GM18498 (cell line): ENCODE results near the gene YIPF3.
A peak's percentile ranks its signal among the peaks of the same experiment; 100 is the strongest.
"Not testable (repeated sequence)": the region's sequence is repeated elsewhere in the genome, so short reads cannot be mapped to it uniquely, and the experiment has no call there.

ENCODE experiments used
- ATAC-seq: cut with Tn5 transposase; IDR thresholded peaks from one replicate; pipeline ENCODE4 v1.9.1; 2021; ENCODE audit warnings: mild to moderate bottlenecking, moderate library complexity; ENCODE audit not compliant: unreplicated experiment

Gene YIPF3

DNA sequence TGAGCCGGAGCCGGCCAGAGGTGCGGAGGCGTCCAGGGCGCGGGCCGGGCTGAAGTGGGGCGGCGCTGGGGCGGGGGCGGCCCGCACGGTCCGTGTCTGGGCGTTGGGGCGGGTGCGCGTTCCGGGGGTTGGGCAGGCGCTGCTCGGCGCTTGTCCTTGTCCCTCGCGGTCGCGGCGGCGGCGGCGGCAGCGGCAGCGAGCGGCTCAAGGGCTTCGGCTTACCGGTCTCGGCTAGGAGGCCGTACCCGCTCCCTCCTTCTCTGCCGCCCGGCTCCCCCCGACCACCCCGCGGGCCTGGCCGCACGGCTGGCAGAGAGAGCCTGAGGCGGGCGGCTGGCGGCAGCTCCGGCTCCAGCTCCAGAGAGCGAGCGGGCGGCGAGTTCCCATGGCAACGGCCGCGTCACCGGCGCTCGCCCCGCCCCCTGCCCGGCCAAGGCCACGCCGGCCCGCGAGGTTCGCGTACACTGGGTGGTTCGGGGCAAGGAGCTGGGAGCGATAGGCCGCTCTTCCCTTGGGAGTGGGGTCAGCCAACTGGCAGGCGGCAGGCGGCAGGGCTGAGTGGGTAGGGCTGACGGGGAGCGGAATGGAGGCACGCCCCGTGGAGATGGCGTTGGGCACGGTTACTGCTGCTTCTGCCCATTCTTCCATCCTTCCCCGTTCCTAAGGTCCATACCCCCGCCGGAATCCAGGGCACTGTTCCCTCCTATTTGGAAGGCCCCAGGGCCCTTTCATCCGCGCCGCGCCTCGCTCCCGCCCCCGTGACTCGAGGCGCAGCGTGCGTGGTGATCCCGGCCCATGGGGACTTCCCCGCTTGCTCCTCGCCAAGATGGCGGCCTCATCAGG lies 6.5 kb downstream of the YIPF3 start, which contains the start of gene LRRC73:
Gene LRRC73, minus strand, starts transcription at position 363 of the 843 bp plus-strand sequence. CDS start 561 bp downstream, outside the sequence.
- peak; percentile 73 for ATAC-seq

DNA sequence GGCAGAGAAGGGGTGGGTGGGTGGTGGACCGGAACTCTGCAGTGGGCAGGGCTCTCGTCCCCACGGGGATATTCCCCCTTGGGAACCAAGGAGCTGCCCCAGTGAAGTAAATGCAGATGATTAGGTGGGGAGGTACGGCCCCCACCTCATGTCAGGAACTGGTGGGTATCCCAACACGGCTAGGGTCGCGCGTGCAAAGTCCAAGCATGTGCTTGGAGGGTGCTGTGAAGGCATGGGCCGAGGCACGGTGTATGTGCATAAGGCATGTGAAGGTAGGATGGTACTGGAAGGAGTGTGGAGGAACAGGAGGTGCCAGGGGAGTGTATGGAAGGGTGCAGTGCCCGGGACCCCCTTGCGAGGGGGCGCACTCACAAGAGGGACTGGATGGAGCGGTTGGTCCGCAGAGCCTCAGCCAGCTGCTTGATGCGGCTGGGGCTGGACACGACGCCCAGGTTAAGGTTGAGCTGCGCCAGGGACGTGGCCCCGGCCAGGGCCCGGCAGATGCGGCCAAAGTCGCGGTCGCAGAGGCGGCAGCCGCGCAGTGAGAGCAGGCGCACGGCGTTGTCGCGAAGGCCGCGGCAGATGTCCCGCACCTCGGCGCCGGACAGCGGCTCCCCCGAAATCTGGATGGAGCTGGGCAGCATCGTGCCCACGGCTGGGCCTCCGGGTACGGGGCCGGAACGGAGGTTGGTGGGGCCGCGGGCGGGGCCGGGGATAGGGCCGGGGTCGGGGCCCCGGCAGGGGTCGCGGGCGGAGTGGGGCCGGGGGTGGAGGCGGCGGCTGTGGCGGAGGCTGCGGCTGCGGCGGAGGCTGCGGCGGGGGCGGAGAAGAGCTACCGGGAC lies 7.4 kb downstream of the YIPF3 start:
- peak; percentile 7 for ATAC-seq

DNA sequence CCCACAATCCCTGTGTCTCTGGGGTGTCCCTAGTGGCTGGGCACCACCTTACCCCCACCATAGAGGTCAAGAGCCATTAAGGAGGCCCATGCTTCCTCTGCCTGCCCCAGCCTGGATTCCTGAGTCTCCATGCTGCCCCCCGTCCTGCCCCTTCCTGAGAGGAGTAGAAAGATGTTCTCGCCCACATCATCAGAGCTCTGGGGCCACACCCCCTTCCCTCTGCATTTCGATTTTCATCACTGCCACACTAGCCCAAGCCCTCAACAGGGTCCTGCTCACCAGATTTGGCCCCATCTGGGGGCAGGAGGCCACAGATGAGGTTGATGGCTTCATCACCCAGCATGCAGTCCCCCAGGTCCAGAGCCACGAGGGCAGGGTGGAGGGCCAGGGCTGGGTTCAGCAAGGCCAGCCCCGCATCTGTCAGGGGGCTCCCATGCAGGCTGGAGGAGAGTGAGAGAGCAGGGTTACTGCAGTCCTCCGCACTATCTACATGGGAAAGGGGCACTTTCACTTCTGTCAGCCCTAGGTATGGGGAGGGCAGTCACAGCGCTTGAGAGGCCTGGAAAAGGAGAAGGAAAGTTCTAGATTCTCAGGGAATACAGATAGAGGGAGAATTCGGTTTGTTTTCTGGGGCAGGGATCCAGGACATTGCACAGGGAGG lies 8.1 kb downstream of the YIPF3 start:
- ATAC-seq = no peak

DNA sequence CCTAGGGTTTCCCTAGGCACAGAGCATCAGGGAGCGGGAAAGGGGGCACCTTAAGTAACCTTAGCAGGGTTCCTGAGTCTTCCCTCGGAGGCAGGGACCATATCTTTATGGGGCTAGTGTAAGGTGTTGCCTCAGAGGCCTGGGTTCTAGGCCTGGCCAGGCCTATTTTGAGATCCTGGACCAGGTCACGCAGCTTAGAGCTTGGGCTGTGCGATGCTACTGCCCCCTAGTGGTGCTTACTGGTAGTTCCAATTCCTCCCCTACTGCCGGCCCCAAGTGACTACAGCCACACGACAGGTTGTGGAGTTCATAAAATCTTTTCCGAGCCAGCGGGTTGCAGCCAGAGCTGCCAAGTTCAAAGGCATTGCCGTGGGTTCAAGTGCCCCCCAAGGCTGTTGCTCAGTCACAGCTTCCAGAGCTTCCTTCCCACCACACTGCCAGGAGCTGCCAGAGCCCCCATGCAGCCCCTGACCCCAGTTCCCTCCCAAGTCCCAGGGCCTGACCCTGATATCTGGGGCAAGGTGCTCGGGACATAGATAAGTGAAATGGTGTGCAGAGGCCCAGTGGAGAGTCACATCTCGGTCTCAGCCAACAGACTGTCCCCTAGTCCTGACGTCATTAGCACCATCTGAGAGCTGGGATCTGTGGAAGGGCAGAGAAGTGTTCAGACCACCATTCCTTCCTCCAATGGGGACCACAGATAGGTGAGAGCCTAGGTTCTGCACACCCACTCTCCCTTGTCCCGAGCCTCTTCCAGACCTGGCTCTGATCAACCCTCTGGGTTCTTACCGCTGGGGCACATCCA lies 9.9 kb downstream of the YIPF3 start:
- ATAC-seq = peak; percentile 40

DNA sequence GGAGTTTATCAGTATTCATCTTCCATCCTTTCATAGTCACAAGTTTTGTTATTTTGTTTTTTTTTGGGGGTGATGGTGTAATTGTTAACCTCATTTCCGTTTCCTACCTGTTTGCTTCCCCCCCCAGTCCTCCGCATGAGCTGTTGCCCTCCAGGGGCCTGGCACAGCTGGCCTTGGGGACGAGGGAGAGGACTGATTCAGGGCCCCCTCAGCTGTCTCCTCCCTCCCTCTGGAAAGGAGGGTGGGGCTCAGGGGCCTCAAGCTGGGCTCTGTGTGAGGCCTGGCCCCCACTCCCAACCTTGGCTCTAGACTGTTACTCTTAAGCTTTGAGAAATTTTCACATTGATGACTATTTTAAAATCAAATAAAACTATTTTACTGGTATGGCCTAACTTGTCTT lies 10.6 kb downstream of the YIPF3 start:
- no peak for ATAC-seq

DNA sequence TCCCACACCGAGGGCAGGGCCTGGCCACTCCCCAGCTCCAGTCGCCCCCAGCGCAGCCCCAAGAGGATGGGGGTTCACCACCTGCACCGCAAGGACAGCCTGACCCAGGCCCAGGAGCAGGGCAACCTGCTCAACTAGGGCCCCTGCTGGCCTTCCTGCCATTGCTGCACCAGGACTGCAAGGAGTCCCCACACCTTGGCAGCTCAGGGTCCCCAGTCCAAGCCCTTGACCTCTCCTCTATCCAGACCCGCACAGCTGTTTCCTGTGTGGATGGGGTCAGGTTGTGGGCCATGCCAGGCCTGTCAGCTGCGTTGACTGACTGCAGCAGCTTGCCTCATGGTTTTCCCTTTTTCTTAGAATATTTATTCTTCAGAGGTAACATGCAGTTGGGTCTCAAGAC lies 11.0 kb downstream of the YIPF3 start:
- ATAC-seq = no peak

DNA sequence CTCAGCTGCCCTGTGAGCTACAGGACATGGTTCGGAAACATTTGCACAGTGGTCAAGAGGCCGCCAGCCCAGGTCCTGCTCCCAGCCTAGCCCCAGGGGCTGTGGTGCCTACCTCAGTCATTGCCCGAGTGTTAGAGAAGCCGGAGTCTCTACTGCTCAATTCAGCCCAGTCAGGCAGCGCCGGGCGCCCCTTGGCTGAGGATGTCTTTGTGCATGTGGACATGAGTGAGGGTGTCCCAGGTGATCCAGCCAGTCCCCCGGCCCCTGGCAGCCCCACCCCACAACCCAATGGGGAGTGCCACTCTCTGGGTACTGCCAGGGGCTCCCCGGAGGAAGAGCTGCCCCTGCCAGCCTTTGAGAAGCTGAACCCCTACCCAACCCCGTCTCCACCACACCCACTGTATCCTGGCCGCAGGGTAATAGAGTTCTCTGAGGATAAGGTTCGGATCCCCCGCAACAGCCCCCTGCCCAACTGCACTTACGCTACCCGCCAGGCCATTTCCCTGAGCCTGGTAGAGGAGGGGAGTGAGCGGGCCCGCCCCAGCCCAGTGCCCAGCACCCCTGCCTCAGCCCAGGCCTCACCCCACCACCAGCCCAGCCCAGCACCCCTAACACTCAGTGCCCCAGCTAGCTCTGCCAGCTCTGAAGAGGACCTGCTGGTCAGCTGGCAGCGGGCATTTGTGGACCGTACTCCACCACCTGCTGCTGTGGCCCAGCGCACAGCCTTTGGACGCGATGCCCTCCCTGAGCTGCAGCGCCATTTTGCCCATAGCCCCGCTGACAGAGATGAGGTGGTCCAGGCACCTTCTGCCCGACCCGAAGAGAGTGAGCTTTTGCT lies 11.8 kb downstream of the YIPF3 start:
- ATAC-seq = no peak

DNA sequence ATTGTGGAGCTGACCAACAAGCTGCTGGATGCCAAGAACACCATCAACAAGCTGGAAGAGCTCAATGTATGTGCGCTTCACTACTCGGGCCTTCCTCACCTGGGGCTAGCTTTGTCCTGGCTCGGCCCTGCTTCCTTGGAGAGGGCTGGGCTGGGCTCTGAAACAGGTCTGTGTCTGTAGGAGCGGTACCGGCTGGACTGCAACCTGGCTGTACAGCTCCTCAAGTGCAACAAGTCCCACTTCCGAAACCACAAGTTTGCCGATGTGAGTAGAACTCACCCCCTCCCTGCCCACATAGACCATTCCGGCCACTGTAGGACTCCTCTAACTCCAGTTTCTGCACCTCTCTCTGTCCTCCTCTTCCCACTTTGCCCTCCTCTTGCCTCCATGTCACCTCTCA lies 13.3 kb downstream of the YIPF3 start:
- no peak for ATAC-seq

DNA sequence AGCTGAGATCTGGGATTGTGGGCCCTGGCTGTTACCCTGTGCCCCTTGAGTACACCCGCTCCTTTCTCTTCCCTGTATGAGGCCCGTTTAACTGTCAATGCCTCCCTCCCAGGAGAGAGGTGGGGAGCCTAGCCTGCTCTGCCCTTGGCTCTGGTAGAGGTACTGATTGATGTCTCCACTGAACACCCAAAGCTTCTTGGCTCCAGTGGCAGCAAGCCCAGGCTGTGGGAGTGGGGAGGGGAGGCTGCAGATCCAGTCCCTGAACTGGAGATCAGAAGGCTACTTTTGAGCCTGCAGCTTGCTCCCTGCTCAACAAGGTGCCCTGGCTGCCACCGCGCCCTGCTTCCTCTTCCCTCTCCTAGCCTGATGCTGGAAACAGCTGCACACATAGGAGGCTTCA lies 14.1 kb downstream of the YIPF3 start:
- ATAC-seq = no peak

DNA sequence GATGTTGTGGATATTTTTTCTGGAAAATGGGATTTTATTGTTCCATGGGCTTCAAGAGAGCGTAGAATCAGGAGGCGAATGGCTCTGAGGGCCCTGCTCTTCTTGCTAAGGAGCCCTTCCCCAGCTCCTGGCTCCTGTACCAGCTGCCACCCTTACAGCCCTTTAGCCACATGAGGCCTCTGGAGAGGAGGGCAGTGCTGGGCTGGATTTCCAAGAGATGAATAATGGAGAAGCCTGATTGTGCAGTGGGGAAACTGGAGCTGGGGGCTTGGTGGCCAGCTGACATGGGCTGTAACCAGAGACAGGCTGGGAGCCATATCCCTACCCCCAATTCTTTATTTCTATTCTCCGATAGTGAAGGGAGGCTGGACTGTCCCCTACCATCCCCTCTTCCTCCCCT lies 15.8 kb downstream of the YIPF3 start:
- no peak for ATAC-seq

DNA sequence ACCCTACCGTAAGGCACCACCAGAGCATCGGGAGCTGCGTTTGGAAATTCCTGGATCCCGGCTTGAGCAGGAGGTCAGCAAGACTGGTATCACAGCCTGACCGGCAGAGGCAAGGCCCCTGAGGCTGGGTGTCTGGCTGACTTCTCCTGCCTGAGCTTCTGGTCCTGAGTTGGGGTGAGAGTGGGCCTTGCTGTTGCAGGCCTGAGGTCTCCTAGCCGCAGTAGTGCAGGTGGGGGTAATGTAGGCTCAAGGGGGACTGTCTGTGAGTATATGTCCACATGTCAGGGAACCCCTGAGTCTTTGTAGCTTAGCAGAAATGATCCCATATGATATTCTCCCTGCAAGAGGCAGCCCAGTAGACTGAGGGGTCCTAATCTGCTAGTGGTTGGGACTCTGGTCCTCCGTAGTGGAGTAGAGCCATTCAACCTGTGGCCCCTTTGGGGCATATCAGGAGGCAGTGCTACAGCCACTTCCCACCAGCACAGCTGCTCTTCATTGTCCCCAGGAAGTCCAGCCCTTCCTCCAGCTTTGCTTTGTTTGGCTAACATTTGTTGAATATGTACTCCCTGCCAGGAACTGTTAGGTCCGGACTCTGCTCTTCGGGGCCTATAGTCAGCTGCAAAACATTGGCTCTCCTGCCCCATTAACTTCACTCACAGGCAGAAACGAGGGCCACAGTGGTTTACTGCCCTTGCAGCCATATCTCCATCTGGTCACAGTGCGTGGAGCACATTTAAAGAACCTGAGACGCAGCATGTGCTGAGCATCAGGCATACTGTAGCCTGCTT lies 17.5 kb downstream of the YIPF3 start:
- ATAC-seq = no peak

DNA sequence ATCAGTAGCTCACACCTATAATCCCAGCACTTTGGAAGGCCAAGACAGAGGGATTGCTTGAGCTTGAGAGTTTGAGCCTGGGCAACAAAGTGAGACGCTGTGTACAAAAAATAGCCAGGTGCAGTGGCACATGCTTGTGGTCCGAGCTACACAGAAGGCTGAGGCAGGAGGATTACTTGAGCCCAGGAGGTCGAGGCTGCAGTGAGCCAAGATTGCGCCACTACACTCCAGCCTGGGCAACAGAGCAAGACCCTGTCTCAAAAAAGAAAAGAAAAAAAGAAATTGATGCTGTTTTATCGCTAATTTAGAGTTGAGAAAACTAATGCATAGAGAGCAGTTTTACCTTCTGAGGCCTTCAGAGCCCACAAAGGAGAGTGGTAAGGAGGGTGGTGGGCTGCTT lies 18.4 kb downstream of the YIPF3 start:
- not testable (repeated sequence) for ATAC-seq

DNA sequence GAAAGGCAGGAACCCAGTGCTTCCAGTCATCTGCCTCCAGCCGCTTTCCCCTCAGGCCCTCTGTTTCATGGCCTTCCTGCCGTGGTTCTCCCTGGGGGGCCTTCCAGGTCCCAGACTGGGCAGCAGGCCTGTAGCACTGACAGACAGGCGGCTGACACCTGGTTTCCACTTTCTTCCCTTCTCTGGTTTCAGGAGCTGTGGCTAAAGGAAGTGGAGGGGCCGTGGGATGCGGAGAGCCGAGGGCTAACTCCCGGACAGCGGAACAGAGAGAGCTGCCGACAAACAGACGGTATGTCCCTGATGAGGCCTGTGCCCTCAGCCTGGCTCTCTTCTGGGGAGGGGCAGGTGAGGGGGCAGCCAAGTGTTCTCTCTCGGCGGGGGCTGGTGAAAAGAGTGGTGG lies 19.0 kb downstream of the YIPF3 start:
- no peak for ATAC-seq

DNA sequence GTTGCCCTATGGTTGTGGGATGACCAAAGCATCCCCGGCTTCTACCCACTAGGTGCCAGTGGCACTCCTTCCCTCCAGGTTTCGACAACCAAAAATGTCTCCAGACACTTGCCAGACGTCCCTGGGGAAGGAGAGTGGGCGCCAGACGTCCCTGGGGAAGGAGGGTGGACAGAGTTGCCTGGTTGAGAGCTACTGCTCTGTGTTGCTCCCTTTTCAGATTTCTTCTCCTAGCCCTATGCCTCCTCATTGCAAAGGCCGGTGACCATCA lies 19.7 kb downstream of the YIPF3 start:
- no peak for ATAC-seq

DNA sequence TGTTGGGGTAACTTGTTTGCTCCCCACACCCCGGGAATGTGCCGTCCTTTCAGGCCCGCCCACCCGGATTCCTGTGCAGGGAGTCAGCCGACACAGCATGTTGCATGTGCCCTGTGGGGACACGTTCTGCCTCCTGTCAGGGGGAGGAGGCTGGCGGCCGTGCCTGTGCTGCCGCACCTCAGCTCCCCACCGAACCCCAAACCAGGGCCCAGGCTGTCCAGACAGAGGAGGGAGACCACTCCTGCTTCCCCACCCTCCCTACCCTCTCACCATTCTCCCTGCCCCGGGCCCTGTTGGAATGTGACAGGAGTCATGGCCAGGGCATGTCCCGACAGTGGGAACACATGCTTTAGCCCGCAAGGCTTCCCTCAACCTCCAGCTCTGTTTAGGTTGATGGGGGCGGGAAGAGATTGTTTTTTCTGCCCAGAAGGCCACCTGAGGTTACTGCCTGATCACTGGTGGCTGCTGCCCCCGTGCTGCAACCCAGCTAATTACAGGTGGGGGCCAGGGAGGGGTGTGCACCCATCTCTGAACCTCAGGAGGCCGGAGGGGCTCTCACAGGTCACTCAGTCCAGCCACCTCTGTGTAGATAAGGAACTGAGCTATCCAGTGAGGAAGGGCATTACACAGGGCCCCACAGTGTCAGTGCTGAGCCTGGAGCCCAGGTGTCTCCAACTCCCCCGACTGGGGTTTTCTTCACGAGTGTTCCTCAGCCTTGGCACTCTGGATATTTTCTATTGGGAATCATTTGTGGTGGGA lies 20.2 kb downstream of the YIPF3 start:
- ATAC-seq = no peak

DNA sequence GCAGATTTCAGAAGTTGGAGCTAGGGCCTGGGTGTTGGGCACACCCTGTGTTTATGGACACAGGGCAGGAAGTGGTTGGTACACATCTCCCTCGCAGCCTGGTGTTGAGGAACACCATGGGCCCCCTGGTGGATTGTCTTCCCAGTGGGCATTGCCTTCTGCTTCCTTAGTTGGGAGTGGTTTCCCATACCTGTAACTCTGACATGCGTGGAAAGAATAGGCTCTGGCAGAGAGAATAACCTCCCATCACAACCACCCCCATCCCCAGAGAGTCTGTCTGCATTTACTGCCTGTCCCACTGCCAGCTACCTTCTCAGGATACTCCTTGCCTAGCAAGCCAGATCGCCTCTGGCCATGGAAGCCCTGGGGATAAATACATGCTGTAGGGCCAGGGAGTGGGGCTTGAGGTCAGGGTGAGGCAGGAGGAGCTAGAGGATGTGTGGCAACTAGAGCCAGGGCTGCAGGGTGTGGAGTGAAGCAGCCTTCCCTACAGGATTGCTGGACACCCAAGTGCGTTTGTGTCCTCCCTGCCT lies 21.3 kb downstream of the YIPF3 start:
- no peak for ATAC-seq

DNA sequence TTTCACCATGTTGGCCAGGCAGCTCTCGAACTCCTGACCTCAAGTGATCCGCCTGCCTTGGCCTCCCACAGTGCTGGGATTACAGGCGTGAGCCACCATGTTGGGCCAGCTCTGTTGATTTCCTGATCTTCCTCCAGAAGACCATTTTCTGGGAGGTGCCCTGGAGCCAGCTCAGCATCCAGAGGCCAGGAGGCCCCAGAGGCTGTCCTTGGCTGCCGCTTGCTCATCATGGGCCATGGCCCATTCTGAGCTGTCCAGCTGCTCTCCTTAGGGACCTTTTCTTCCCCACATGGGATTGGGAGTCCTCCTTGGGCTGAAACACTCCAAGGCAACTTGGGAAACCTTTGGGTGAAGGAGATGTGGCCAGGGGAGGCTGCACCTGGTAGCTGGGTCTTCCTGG lies 22.0 kb downstream of the YIPF3 start:
- ATAC-seq = no peak

DNA sequence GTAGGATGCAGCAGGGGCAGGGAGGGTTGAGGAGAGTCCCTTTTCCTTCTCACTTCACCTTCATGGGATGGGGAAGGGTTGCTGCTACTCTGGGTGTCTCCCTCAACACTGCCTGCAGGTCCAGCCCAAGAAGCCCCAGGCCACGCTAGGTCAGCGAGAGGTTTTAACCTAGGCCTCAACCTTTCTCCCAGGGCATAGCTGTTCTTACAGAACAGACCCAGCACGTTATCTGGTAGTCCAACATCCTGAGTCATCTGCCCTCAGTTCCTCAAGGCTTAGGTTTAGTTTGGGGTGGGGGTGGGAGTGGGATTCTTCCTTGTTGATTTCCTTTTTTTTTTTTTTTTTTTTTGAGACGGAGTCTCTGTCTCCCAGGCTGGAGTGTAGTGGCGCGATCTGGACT lies 22.4 kb downstream of the YIPF3 start:
- ATAC-seq = no peak
